TTC549 (cell line): ENCODE measurements around the gene CAPZA2.
"Not testable (repeated sequence)": the region's sequence is repeated elsewhere in the genome, so short reads cannot be mapped to it uniquely, and the experiment has no call there.

Experiments used
- FAIRE-seq: peaks from 2 replicates; lab custom pipeline; 2012; peaks lifted over from hg19 to GRCh38; lab: Jason Lieb, UNC

The CAPZA2 gene

DNA sequence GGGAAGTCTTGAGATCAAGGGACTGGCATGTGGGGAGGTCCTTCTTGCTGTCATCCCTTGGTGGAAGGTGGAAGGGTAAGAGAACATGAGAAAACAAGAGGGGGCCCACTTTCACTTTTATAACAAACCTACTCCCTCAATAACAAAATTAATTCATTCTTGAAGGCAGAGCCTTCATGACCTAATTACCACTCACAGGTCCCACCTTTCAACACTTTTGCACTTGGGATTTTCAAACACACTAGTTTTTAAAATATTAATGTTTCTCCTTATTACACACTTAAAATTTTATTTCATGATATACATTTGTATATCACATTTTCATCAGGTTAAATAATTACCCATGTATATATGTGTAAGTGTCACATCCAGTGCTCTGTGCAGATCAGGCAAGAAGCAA lies 93.0 kb downstream of the CAPZA2 start:
- FAIRE-seq, result no peak

DNA sequence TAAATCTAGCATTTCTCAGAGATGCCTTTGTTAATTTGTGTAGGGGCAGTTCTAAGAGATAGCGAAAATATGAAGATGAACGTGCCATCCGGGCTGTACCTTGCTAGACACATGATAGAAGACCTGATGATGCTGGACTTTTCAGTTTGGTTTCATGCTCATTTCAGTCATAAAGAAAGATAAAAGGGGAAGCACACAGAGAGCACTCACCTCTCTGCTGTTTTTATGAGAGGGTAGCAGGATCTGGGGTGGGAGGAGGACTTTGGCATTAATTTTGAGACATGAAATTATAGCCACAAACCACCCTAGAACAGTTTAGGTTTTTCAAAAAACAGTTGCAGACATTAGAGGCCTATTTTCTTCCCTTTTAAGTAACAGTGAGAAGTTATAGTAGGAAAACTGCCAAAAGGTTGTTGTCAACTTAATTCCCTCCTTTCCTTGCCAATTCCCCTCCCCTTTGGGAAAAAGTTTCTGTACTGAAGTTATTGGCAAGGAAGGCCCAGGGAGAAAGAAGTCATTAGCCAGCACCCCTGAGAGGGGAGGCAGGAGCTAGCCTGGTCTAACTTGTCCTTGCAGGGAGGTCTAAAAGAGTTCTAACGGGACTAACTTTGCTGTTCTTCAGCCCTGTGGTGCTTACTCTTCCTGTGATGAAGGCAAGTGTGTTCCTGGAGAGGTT lies 93.6 kb downstream of the CAPZA2 start:
- FAIRE-seq, result no peak

DNA sequence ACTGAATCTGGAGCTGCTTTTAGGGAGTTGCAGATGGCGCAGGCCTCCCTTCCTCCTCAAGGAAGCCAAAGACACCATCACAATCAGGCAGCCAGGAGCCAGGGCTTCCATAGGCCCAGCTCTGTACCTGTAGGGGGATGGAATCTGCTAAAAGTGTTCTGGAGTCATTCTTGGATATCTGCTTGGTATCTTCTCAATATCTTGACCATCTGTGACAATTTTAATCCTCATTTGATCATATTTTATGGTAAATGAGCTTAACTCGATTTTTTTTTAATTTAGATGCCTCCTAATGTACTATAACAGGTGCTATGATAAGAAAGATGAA lies 94.1 kb downstream of the CAPZA2 start:
- FAIRE-seq, result no peak

DNA sequence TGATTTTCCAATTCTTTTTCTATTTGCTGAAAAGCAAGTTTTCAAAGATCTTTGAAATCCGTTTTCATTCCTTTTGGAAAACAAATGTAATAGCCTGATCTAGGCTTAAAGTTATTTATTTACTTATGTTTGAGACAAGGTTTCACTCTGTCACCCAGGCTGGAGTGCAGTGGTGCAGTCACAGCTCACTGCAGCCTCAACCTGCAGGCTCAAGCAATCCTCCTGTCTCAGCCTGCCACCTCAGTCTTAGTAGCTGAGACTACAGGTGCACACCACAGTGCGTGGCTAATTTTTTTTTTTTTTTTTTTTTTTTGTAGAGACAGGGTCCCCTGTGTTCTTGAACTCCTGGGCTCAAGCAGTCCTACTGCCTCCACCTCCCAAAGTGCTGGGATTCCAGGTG lies 95.5 kb downstream of the CAPZA2 start:
- FAIRE-seq, result no peak

DNA sequence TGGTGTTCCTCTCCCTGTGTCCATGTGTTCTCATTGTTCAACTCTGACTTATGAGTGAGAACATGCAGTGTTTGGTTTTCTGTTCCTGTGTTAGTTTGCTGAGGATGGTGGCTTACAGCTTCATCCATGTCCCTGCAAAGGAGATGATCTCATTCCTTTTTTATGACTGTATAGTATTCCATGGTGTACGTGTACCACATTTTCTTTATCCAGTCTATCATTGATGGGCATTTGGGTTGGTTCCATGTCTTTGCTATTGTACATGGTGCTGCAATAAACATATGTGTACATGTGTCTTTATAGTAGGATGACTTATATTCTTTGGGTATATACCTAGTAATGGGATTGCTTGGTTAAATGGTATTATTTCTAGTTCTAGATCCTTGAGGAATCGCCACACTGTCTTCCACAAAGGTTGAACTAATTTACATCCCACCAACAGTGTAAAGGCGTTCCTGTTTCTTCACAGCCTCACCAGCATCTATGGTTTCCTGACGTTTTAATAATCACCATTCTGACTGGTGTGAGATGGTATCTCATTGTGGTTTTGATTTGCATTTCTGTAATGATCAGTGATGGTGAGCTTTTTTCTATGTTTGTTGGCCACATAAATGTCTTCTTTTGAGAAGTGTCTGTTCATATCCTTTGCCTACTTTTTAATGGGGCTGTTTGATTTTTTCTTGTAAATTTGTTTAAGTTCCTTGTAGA lies 99.7 kb downstream of the CAPZA2 start:
- not testable (repeated sequence) for FAIRE-seq

DNA sequence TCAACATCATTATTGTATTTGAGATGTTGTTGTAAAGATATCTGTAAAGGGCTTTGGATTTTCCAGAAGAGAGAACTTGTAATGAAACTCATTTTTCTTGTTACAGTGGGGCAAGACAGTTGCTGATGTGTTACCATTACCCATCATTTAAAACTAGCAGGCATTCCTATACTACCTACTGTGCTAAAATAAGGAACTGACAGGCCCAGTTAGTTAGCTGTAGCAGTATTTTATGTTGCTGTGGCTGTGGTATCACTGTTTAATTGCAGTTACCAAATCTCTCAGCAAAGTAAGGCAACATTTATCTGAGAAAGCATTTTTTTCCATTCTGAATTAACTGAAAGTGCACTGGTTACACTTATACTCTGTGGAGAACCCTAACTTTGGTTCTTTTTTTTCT lies 100.8 kb downstream of the CAPZA2 start:
- FAIRE-seq, result no peak

DNA sequence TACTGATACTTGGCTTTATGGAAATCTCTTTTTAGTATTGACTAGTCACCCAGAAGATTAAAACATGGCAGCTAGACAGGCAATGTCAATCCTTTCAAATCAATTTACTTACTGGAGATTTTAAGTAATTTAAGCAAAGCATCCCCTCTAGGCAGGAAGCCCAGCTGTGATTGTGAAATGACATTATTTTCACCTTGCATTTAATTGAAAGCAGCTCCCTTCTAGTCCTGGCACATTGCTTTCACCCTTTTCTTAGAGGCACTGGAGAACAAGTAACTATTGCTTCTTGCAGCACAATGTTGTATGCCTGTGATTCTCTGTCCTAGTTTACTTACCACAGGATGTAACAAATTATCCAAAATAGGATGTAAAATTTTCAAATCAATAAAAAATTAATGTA lies 104.2 kb downstream of the CAPZA2 start:
- FAIRE-seq, result no peak

DNA sequence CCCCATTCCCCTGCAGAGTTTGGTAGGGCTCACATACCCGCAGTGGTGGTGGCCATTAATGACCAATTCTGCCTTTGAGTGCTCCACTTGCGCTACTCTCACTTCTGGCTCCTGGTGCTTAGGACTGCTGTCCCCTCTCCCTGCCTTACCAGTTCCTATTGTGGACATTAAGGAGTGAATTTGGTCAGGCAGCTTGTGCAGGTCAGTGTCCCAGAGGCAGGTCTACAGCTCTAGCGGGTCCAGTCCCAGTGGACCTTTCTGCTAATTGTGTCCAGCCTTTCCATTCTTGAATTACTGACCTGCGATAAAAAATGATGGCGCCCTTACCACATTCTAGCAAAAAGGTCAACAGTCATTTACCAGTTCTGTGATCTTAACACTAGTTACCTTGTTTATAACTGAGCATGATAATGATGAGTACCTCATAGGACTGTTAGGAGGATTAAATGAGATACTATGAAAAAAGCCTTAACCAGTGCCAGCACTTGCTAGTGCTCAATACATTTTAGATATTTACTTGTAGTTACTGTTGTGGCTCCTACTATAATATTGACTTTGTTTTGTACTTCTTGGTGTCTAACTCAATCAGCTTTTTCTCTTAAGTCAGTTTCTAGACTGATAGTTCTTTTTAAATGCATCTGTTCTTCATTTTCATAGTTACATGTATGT lies 105.0 kb downstream of the CAPZA2 start:
- no peak for FAIRE-seq

DNA sequence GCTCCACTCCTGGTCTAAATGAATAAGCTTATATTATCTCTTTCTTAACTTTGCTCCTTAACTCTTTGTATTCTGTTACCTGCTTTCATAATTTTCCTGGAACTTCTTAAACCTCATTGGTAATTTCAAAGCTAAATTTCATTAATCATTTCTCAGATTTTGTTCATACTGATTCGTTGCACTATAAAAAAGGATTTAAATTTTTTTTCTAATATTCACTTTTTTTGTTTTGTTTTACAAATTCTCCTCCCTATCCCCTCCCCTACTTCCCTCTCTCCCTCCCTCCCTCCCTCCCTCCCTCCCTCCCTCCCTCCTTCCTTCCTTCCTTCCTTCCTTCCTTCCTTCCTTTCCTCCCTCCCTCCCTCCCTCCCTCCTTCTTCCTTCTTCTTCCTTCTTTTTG lies 105.6 kb downstream of the CAPZA2 start:
- FAIRE-seq, result no peak

DNA sequence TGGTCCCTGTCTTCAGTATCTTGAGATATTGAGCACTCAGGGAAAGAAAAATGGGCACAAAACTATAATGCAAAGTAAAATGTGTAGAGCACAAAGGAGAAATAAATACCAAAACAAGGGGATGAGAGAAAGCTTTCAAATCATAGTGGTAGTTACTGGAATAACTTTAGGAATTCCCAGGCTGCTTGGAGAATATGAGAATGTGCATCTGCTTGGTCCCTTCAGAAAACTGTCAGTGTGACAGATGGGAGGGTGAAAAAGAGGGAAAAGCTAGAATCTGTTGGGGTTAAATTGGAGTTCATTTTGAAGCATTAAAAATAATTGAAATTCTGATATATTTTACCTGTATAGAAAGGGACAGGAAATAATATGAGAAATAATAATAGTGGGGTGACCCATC lies 106.2 kb downstream of the CAPZA2 start:
- FAIRE-seq, result no peak

DNA sequence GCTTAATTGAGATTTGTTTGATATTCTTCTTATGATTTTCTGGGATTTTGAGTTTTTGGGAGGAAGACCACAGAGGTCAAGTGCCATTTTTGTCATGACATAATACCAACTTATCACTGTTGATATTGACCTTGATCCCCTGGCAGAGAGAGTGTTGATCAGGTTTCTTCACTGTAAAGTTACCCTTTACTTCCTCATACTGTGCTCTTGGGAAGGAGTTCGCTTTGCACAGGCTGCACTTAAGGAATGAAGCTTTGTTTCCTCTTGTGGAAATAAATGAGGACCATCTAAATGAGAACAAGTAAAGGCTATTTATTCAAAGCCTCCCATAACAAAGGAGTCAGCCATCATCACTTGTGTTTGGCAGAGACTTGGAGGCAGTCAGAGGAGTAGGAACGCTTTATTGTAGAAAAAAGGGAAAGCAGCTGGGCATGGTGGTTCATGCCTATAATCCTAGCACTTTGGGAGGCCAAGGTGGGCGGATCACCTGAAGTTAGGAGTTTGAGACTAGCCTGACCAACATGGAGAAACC lies 107.0 kb downstream of the CAPZA2 start:
- FAIRE-seq, result no peak

DNA sequence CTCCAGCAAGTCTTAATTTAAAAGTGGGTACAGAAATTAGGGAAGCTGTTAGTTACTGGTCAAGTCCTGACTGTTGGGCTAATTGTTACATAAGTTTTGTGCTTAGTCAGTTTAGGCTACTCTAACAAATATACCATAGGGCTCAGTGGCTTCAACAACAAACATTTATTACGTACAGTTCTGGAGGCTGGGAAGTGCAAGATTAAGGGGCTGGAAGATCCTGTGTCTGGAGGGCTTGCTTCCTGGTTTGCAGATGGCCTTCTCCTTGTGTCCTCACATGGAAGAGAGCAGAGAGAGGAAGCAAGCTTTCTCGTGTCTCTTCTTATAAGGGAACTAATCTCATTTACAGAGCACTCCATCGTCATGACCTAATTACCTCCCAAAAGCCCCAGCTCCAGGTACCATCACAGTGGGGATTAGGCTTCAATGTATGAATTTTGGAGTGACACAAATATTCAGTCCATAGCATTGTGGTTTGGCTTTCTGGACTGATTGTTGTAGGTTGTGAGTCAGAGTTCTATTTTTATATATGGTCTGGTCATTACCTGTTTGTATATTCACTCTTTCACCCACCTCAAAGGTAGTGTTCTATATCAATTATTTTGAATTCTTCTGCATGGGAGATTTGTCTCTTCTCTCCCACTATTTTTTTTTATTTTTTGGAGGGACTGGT lies 108.0 kb downstream of the CAPZA2 start:
- no peak for FAIRE-seq

DNA sequence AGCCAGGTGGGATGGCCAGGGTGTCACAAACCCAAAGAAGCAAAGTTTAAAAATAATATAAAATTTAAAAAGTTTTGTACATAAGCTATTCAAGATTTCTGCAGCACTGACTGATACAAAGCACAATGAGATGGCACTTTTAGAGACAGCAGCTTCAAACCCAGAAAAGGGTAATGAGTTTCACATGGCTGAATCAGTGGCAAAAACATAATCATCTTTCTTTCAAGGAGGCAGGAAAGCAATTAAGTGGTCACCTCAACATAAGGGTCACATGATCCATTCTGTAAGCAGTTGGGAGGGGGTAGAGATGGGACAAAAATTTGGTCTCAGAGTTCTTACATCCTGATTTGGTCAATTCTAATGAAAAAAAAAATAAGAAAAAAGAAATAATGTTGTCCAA lies 108.8 kb downstream of the CAPZA2 start:
- FAIRE-seq, result not testable (repeated sequence)
